Superior temporal gyrus (tissue), 1 donor: Measurements from ENCODE around the gene USP1.

ENCODE experiments used
- DNase-seq: peaks from one replicate; pipeline ENCODE4 v3.0.0-alpha.2; 2016; ENCODE audit errors: extremely low spot score

Gene USP1

GRCh38 chr1:62484824-62485468 is 48.1 kb downstream of the USP1 start:
- DNase-seq = no peak

GRCh38 chr1:62487956-62488355 is 51.1 kb downstream of the USP1 start:
- no peak for DNase-seq

- no peak for DNase-seq
Measured at GRCh38 chr1:62492521-62492920, 55.7 kb downstream of the USP1 start.

GRCh38 chr1:62493656-62494055 is 56.8 kb downstream of the USP1 start:
- DNase-seq = no peak

- DNase-seq = no peak
Measured at GRCh38 chr1:62494137-62494536, 57.3 kb downstream of the USP1 start.

GRCh38 chr1:62500210-62500609 is 63.4 kb downstream of the USP1 start:
- no peak for DNase-seq
